Right renal pelvis (tissue), 4 donors: Measurements from ENCODE around the gene PDZRN3. TPM values are rescaled to one million over a fixed set of nuclear protein-coding genes. Genes with fewer than 3 reads are reported as not detected.

Experiments
- DNase-seq, 4 donors: peaks; one replicate each; pipeline ENCODE4 v3.0.0-alpha.2; 2013; ENCODE audit warnings: low read depth in 4 of 4, low spot score in 3 of 4, missing footprints in 1 of 4
- polyA plus RNA-seq, 4 donors: library from polyadenylated mRNA; unstranded; fragments of 120-200 nt; gene quantifications; one replicate each; pipeline ENCODE4 v1.2.1, GENCODE V29; 2013; ENCODE audit not compliant: insufficient read length in 4 of 4

The PDZRN3 gene
- polyA plus RNA-seq, 4 donors = 35.6 to 51.6 (median 45.7) TPM

GRCh38 chr3:73561494-73561893, 63.2 kb downstream of the PDZRN3 start:
- no peak for DNase-seq

GRCh38 chr3:73559749-73560148, 65.0 kb downstream of the PDZRN3 start:
- no peak for DNase-seq

GRCh38 chr3:73558727-73559075, 66.0 kb downstream of the PDZRN3 start:
- no peak for DNase-seq

GRCh38 chr3:73557986-73558726, 66.6 kb downstream of the PDZRN3 start:
- DNase-seq = no peak

- no peak for DNase-seq
These were observed 68.0 kb downstream of the PDZRN3 start for GRCh38 chr3:73556520-73557372.

GRCh38 chr3:73555076-73555475, 69.7 kb downstream of the PDZRN3 start:
- no peak for DNase-seq

- DNase-seq = no peak
These were observed 72.0 kb downstream of the PDZRN3 start for GRCh38 chr3:73552700-73553099.

- DNase-seq = no peak
These were observed 74.7 kb downstream of the PDZRN3 start for GRCh38 chr3:73550032-73550431.

- no peak for DNase-seq
These were observed 75.6 kb downstream of the PDZRN3 start for GRCh38 chr3:73549051-73549600.

GRCh38 chr3:73548436-73548835, 76.3 kb downstream of the PDZRN3 start:
- DNase-seq = no peak

GRCh38 chr3:73547427-73548248, 77.1 kb downstream of the PDZRN3 start:
- DNase-seq = peak in 2 of 4 donors; percentile 39 to 51

- no peak for DNase-seq
These were observed 77.8 kb downstream of the PDZRN3 start for GRCh38 chr3:73546961-73547360.

GRCh38 chr3:73543412-73543811, 81.3 kb downstream of the PDZRN3 start:
- no peak for DNase-seq

GRCh38 chr3:73542136-73542535, 82.6 kb downstream of the PDZRN3 start:
- no peak for DNase-seq

- no peak for DNase-seq
These were observed 83.6 kb downstream of the PDZRN3 start for GRCh38 chr3:73540969-73541740.

- no peak for DNase-seq
These were observed 86.3 kb downstream of the PDZRN3 start for GRCh38 chr3:73538486-73538885.

GRCh38 chr3:73536952-73537351, 87.8 kb downstream of the PDZRN3 start:
- no peak for DNase-seq

GRCh38 chr3:73536336-73536895, 88.3 kb downstream of the PDZRN3 start:
- DNase-seq = no peak

GRCh38 chr3:73535931-73536330, 88.8 kb downstream of the PDZRN3 start:
- DNase-seq = no peak

GRCh38 chr3:73535137-73535536, 89.6 kb downstream of the PDZRN3 start:
- DNase-seq = no peak
